Osteoblast (primary cell): Measurements from ENCODE around the gene BRAT1. TPM values are rescaled to one million over a fixed set of nuclear protein-coding genes. Genes with fewer than 3 reads are reported as not detected.
"Not testable (repeated sequence)": the region's sequence is repeated elsewhere in the genome, so short reads cannot be mapped to it uniquely, and the experiment has no call there.

Source experiments
- DNase-seq: peaks from one replicate; pipeline ENCODE4 v3.0.0; 2011; ENCODE audit warnings: low spot score, mixed read lengths; ENCODE audit not compliant: insufficient read length; ENCODE audit errors: missing footprints
- H2AFZ ChIP-seq: 2 replicates; pipeline ENCODE4 v1.6.0; 2011; ENCODE audit warnings: mild to moderate bottlenecking, low read length
- H3K27ac ChIP-seq: 2 replicates; pipeline ENCODE4 v1.5.1; 2011; ENCODE audit warnings: mild to moderate bottlenecking, low read depth, low read length, moderate library complexity
- H3K27me3 ChIP-seq: 2 replicates; pipeline ENCODE4 v1.6.0; 2012; ENCODE audit warnings: mild to moderate bottlenecking, control low read depth, inconsistent platforms, low read length, moderate library complexity; ENCODE audit not compliant: insufficient read depth
- H3K36me3 ChIP-seq: 2 replicates; pipeline ENCODE4 v1.5.1; 2011; ENCODE audit warnings: mild to moderate bottlenecking, low read length, control low read depth, moderate library complexity; ENCODE audit not compliant: insufficient read depth
- H3K4me1 ChIP-seq: 2 replicates; pipeline ENCODE4 v1.5.1; 2011; ENCODE audit warnings: mild to moderate bottlenecking, low read length, control low read depth, moderate library complexity; ENCODE audit not compliant: insufficient read depth
- H3K4me2 ChIP-seq: 2 replicates; pipeline ENCODE4 v1.6.0; 2011; ENCODE audit warnings: mild to moderate bottlenecking, low read length; ENCODE audit not compliant: insufficient read depth
- H3K4me3 ChIP-seq: fragments of 200-600 bp; sonication (generic); 3 replicates; pipeline ENCODE4 v1.5.1; 2012; ENCODE audit warnings: mild to moderate bottlenecking, low read length, inconsistent platforms; ENCODE audit not compliant: insufficient read depth
- H3K79me2 ChIP-seq: 2 replicates; pipeline ENCODE4 v1.6.0; 2012; ENCODE audit warnings: mild to moderate bottlenecking, low read length, control low read depth, inconsistent platforms; ENCODE audit not compliant: insufficient read depth
- H3K9me3 ChIP-seq: 2 replicates; pipeline ENCODE4 v1.5.1; 2011; ENCODE audit warnings: low read depth, low read length, control low read depth
- H4K20me1 ChIP-seq: 2 replicates; pipeline ENCODE4 v1.6.0; 2012; ENCODE audit warnings: mild to moderate bottlenecking, low read length, control low read depth; ENCODE audit not compliant: insufficient read depth
- total RNA-seq: library from RNA; depleted of rRNA; stranded (reverse); fragments of >200 nt; gene quantifications from 2 replicates; pipeline ENCODE4 v1.2.3, GENCODE V29; 2012
- TF ChIP-seq, protein P1 (sequence below): IDR thresholded peaks from 2 replicates; pipeline ENCODE4 v1.5.1; 2011; ENCODE audit warnings: mild to moderate bottlenecking, low read depth, low read length, moderate library complexity; ENCODE audit errors: extremely low read depth

Gene BRAT1
- total RNA-seq, 1 donor: 28.2 TPM

- H3K4me1 ChIP-seq: peaks cover 37% of the 10 kb centered on the region
- not testable (repeated sequence) for H3K9me3 ChIP-seq, H3K27me3 ChIP-seq, H3K79me2 ChIP-seq, H2AFZ ChIP-seq, H3K4me3 ChIP-seq, H3K27ac ChIP-seq, H3K4me2 ChIP-seq, H3K36me3 ChIP-seq
- H4K20me1 ChIP-seq: peaks cover 11% of the 10 kb centered on the region
- DNase-seq: peak; percentile 13
These were observed 23.0 kb downstream of the BRAT1 start for GRCh38 chr7:2532199-2532772.

- not testable (repeated sequence) for H3K36me3 ChIP-seq
These were observed 23.6 kb downstream of the BRAT1 start for GRCh38 chr7:2531796-2532110.

DNA sequence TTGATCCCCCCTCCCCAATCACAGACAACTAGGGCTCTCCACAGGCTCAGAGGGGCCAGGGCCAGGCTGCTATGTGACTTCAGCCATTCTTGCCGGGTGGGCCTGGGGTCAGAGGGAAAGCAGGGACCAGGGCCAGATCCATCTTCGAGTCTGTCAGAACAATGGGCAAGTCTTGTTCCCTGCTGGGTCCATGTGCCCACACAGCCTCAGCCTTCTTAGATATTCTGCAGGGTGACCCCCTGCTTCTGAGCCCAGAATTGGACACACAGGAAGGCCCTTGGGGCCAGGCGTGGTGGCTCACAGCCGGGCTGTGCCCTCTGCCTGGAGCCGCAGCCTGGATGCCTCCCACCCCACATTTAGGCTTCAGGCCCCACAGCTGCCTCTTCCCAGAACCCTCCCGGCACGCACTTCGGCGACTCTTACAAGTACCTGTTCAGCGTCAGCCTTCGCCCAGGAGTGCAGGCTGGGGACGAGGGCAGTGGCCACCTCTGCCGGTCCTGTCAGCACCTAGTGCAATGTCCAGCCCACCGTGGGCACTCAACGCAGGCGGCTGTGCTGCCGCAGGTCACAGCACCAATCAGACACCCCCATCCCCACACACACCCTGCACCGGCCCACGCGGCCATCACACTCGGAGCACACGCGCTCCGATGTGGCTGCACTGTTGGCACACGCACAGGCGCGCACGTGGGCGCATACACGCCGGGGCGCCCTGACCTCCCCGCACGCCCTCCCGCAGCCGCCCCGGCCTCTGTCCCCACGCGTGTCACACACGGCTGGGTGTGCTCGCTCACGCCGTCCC, 24.1 kb downstream of the BRAT1 start:
- peaks cover 12% of the 10 kb centered on the region for H3K36me3 ChIP-seq
- not testable (repeated sequence) for H3K27ac ChIP-seq, H3K9me3 ChIP-seq, H3K79me2 ChIP-seq, H2AFZ ChIP-seq, H3K4me3 ChIP-seq, H3K4me2 ChIP-seq, H3K27me3 ChIP-seq
- peak; percentile 73 for DNase-seq
- peaks cover 38% of the 10 kb centered on the region for H3K4me1 ChIP-seq
- H4K20me1 ChIP-seq: peaks cover 19% of the 10 kb centered on the region

More at GRCh38 chr7:2531796-2532110, 23.6 kb downstream of the BRAT1 start:
- peaks cover 15% of the 10 kb centered on the region for H4K20me1 ChIP-seq
- H3K27me3 ChIP-seq, H3K9me3 ChIP-seq, DNase-seq, H3K4me3 ChIP-seq, H3K27ac ChIP-seq, H3K4me2 ChIP-seq, H2AFZ ChIP-seq, H3K79me2 ChIP-seq: not testable (repeated sequence)
- peaks cover 38% of the 10 kb centered on the region for H3K4me1 ChIP-seq

GRCh38 chr7:2530071-2530987, 25.0 kb downstream of the BRAT1 start:
- peak; percentile 95 for DNase-seq
- H3K4me2 ChIP-seq: peak overlapping the region; percentile 18
- no peaks in the 10 kb centered on the region for H3K9me3 ChIP-seq
- H3K36me3 ChIP-seq: peaks cover 19% of the 10 kb centered on the region
- peaks cover 27% of the 10 kb centered on the region for H4K20me1 ChIP-seq
- H2AFZ ChIP-seq: no peak overlapping the region
- no peaks in the 10 kb centered on the region for H3K27me3 ChIP-seq
- peak overlapping the region; percentile 45 for H3K27ac ChIP-seq
- H3K79me2 ChIP-seq: no peaks in the 10 kb centered on the region
- TF ChIP-seq, protein P1, sequence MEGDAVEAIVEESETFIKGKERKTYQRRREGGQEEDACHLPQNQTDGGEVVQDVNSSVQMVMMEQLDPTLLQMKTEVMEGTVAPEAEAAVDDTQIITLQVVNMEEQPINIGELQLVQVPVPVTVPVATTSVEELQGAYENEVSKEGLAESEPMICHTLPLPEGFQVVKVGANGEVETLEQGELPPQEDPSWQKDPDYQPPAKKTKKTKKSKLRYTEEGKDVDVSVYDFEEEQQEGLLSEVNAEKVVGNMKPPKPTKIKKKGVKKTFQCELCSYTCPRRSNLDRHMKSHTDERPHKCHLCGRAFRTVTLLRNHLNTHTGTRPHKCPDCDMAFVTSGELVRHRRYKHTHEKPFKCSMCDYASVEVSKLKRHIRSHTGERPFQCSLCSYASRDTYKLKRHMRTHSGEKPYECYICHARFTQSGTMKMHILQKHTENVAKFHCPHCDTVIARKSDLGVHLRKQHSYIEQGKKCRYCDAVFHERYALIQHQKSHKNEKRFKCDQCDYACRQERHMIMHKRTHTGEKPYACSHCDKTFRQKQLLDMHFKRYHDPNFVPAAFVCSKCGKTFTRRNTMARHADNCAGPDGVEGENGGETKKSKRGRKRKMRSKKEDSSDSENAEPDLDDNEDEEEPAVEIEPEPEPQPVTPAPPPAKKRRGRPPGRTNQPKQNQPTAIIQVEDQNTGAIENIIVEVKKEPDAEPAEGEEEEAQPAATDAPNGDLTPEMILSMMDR: no peak
- H3K4me1 ChIP-seq: peaks cover 38% of the 10 kb centered on the region
- peak overlapping the region; percentile 16 for H3K4me3 ChIP-seq
